IPS-20b (cell line): ENCODE results near the gene SMAD3.

Experiments
- H3K27ac ChIP-seq: one replicate; pipeline ENCODE4 v1.5.1; 2013; ENCODE audit warnings: low read length
- H3K27me3 ChIP-seq: 2 replicates; pipeline ENCODE4 v1.6.1; 2013; ENCODE audit warnings: mild to moderate bottlenecking, low read length, inconsistent platforms; ENCODE audit not compliant: insufficient read depth
- H3K36me3 ChIP-seq: 2 replicates; pipeline ENCODE4 v1.6.1; 2013; ENCODE audit warnings: low read depth, mild to moderate bottlenecking, inconsistent platforms, low read length, moderate library complexity; ENCODE audit not compliant: insufficient read depth
- H3K4me1 ChIP-seq: 2 replicates; pipeline ENCODE4 v1.6.1; 2013; ENCODE audit warnings: mild to moderate bottlenecking, control low read depth, inconsistent platforms, low read length, moderate library complexity; ENCODE audit not compliant: insufficient read depth
- H3K4me3 ChIP-seq: 2 replicates; pipeline ENCODE4 v1.5.1; 2013; ENCODE audit warnings: mild to moderate bottlenecking, low read length, inconsistent platforms
- H3K9ac ChIP-seq: 2 replicates; pipeline ENCODE4 v1.6.1; 2013; ENCODE audit warnings: low read depth, mild to moderate bottlenecking, inconsistent platforms, low read length, moderate library complexity
- H3K9me3 ChIP-seq: 2 replicates; pipeline ENCODE4 v1.6.1; 2013; ENCODE audit warnings: mild to moderate bottlenecking, low read depth, low read length, inconsistent platforms; ENCODE audit not compliant: insufficient read depth

The SMAD3 gene

DNA sequence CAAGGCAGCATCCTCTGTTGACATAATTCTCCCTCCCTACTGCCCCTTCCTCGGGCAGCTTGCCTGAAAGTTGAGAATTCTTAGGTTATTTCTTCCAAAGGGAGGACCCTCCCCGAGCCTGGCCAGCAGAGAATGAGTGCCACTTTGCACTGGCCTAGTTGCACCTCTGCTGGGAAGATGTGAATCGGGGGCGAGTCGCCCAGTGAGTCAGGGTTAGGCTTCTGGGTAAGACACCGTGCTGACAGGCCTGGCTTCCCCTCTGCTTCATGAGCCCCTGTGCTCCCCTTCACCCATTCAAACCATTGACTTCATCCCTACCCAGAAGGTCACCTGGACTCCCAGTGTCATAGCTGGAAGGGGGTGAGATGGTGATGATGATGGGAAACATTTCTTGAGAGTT lies 106.8 kb downstream of the SMAD3 start:
- Histone ChIP-seq H3K4me3 (no peak overlapping the region), H3K4me1 (peaks cover 12% of the 10 kb centered on the region), H3K36me3 (peaks cover 13% of the 10 kb centered on the region), H3K9me3 (no peaks in the 10 kb centered on the region), H3K27ac (no peak overlapping the region), H3K27me3 (no peaks in the 10 kb centered on the region), H3K9ac (no peak overlapping the region)

DNA sequence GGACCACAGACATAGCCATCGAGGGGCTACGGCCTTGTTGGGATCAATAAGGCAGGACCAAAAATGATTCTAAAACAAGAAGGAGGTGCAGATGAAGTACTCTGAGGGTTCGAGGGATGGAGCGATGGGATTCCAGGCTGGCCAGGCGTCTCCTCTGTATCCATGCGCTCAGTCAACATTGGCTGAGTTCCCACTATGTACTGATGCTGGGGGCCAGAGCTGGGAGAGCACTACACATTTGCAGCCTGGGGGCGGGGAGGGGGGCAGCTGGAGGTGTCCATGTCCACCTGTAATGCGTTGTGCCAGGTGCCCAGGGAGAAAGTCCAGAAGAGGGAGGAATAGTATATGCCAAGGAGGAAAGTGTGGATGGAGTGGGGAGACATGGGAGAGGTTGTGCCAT lies 107.6 kb downstream of the SMAD3 start:
- Histone ChIP-seq H3K36me3 (peaks cover 13% of the 10 kb centered on the region), H3K27me3 (no peaks in the 10 kb centered on the region), H3K4me1 (peaks cover 12% of the 10 kb centered on the region), H3K27ac (no peak overlapping the region), H3K9ac (no peak overlapping the region), H3K9me3 (no peaks in the 10 kb centered on the region), H3K4me3 (no peak overlapping the region)

DNA sequence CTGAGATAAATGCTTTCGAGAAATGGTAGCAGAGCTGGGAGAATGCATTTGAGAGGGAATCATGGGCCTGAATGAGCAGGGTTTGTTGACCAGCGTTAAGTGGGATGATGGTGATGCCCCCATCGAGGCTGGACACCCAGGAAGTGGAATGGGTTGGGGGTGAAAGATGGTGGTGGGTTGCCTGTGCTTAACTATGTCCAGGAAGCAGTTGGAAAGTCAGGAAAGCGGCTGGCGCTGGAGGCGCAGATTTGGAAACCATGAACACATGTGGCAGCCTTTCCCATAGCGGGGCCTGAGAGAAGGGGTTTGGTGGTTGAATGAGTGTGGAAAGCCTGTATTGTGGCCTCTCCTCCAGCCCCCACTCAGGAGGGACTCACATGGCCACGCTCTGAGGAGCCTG lies 108.4 kb downstream of the SMAD3 start:
- peaks cover 9% of the 10 kb centered on the region for H3K36me3 ChIP-seq
- no peaks in the 10 kb centered on the region for H3K9me3 ChIP-seq
- H3K27me3 ChIP-seq, result no peaks in the 10 kb centered on the region
- peaks cover 12% of the 10 kb centered on the region for H3K4me1 ChIP-seq
- H3K27ac ChIP-seq, result no peak overlapping the region
- no peak overlapping the region for H3K9ac ChIP-seq
- H3K4me3 ChIP-seq, result no peak overlapping the region

GRCh38 chr15:67174446-67174845 lies 109.0 kb downstream of the SMAD3 start:
- Histone ChIP-seq H3K27ac (no peak overlapping the region), H3K27me3 (no peaks in the 10 kb centered on the region), H3K9ac (no peak overlapping the region), H3K4me3 (no peak overlapping the region), H3K36me3 (peaks cover 9% of the 10 kb centered on the region), H3K4me1 (peaks cover 12% of the 10 kb centered on the region), H3K9me3 (no peaks in the 10 kb centered on the region)

- no peak overlapping the region for H3K27ac ChIP-seq
- no peak overlapping the region for H3K4me3 ChIP-seq
- peaks cover 12% of the 10 kb centered on the region for H3K4me1 ChIP-seq
- H3K36me3 ChIP-seq, result peaks cover 9% of the 10 kb centered on the region; the same call in 1 of the 2 replicates
- no peak overlapping the region for H3K9ac ChIP-seq
- H3K27me3 ChIP-seq, result no peaks in the 10 kb centered on the region
- H3K9me3 ChIP-seq, result no peaks in the 10 kb centered on the region
Observed at GRCh38 chr15:67174864-67175573, 109.6 kb downstream of the SMAD3 start.

DNA sequence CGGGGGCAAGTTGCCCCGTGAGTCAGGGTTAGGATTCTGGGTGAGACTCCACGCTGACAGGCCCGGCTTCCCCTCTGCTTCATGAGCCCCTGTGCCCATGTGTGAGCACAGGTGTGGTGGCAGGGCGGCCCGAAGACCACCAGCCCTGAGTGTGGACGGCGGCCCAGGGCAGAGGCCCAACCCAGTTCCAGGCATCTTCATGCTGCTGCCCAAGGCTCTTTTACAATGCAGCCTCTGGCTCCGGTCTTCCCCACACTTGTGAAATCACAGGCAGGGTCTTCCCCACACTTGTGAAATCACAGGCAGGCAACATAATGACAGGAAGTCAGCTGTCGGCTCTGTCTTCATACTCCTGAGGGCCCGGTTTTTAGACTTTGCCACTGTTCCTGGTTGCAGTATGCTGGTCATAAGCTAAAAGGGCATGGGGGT lies 110.3 kb downstream of the SMAD3 start:
- no peak overlapping the region for H3K9ac ChIP-seq
- H3K36me3 ChIP-seq, result peaks cover 4% of the 10 kb centered on the region; the same call in 1 of the 2 replicates
- no peak overlapping the region for H3K27ac ChIP-seq
- no peaks in the 10 kb centered on the region for H3K9me3 ChIP-seq
- no peak overlapping the region for H3K4me3 ChIP-seq
- no peaks in the 10 kb centered on the region for H3K27me3 ChIP-seq
- peaks cover 12% of the 10 kb centered on the region for H3K4me1 ChIP-seq

DNA sequence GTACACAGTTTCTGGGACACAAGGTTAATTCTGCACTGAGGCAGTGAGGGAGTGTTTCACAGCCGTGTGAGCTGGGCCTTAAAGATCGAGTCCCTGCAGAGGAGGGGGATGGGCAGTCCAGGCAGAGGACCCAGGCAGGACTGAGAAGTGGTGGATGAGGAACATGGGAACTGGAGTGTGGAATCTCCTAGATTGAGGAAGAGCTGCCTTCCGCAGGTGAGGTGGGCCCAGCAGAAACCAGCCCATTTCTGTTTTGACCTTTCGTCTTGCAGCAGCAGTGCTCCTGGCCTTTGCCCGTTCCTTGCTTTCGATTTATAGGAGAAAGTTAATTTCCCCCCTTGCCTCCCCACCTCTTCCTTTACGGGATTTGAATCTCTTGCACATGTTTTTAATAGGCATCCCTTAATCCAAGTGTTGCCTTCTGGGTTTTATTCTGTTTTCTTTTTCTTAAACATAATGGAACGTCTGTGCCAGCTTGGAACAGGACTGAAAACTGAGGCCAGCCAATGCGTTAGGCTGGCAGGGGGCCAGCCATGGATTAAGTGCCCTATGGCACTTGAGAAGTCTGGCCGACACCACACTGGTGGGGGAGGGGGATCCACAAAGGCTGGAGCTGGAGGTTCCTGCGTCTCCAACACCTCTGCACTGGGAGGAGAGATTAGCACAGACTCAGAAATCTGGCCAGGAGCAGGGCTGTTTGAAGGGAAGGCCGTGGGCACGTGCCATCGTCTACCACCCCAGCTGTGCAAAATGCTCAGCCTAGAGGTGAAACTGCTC lies 111.0 kb downstream of the SMAD3 start:
- peaks cover 4% of the 10 kb centered on the region; the same call in 1 of the 2 replicates for H3K36me3 ChIP-seq
- no peak overlapping the region for H3K4me3 ChIP-seq
- H3K9ac ChIP-seq, result no peak overlapping the region; the same call in 1 of the 2 replicates
- H3K27ac ChIP-seq, result no peak overlapping the region
- peaks cover 12% of the 10 kb centered on the region for H3K4me1 ChIP-seq
- no peaks in the 10 kb centered on the region for H3K9me3 ChIP-seq
- no peaks in the 10 kb centered on the region for H3K27me3 ChIP-seq

GRCh38 chr15:67177752-67178151 lies 112.3 kb downstream of the SMAD3 start:
- Histone ChIP-seq H3K27me3 (no peaks in the 10 kb centered on the region), H3K27ac (no peak overlapping the region), H3K36me3 (no peaks in the 10 kb centered on the region), H3K9me3 (no peaks in the 10 kb centered on the region), H3K4me1 (peaks cover 12% of the 10 kb centered on the region), H3K9ac (no peak overlapping the region), H3K4me3 (no peak overlapping the region)

- H3K36me3 ChIP-seq, result no peaks in the 10 kb centered on the region
- no peak overlapping the region for H3K9ac ChIP-seq
- no peaks in the 10 kb centered on the region for H3K27me3 ChIP-seq
- no peaks in the 10 kb centered on the region for H3K9me3 ChIP-seq
- no peak overlapping the region for H3K4me3 ChIP-seq
- peaks cover 12% of the 10 kb centered on the region for H3K4me1 ChIP-seq
- no peak overlapping the region for H3K27ac ChIP-seq
Observed at GRCh38 chr15:67178569-67179210, 113.3 kb downstream of the SMAD3 start.

GRCh38 chr15:67179411-67179995 lies 114.1 kb downstream of the SMAD3 start:
- no peaks in the 10 kb centered on the region for H3K9me3 ChIP-seq
- H3K27me3 ChIP-seq, result no peaks in the 10 kb centered on the region
- no peak overlapping the region for H3K9ac ChIP-seq
- H3K4me3 ChIP-seq, result no peak overlapping the region
- no peak overlapping the region for H3K27ac ChIP-seq
- H3K36me3 ChIP-seq, result no peaks in the 10 kb centered on the region
- peaks cover 12% of the 10 kb centered on the region for H3K4me1 ChIP-seq

DNA sequence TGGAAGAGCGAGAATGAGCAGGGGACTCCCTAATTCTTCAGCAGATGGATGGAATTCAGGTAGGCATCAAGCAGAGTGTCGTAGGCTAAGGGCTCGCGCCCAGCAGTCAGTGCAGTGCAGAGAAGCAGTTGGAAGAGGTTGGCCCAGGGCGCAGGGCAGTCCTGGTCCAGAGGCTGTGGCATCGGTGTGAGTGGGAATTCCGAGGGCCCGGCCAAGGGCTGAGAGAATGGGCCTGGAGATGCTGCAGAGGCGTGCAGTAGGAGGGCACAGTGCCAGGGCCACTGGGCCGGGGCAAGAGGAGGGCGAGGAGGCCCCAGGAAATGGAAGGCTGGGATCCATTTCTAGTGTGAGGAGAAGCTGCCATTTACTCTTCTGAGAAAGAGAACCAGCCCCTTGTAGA lies 114.6 kb downstream of the SMAD3 start:
- Histone ChIP-seq H3K27me3 (no peaks in the 10 kb centered on the region), H3K4me1 (peaks cover 12% of the 10 kb centered on the region), H3K9me3 (no peaks in the 10 kb centered on the region), H3K36me3 (no peaks in the 10 kb centered on the region), H3K9ac (no peak overlapping the region), H3K27ac (no peak overlapping the region), H3K4me3 (no peak overlapping the region)
